Measurements from ENCODE around the gene GPR61. TPM values are rescaled to one million over a fixed set of nuclear protein-coding genes. Genes with fewer than 3 reads are reported as not detected.
A peak's percentile ranks its signal among the peaks of the same experiment; 100 is the strongest.

The GPR61 gene
- polyA plus RNA-seq, 1 donor (not counting 4 experiments of a cell fraction or from before 2014, with no cell fraction given), result not detected

DNA sequence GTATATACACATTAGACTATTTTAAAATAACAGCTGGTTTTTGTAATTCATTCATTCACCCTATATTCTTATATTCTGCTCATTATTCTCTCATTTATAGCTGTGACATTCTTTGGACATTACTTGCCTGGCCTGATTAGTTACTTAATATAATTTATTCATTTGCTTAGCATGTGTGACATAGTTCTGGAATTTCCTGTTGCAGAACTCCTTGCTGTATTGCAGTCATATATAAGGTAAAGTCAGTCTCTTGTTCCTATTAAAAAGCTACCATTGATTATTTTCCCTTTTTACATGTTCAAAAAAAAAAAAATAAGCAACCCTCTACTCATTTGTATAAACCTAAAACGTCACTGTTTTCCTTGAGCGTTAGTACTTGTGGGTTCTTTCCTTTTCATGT lies 55.9 kb downstream of the GPR61 start:
- Histone ChIP-seq H3K79me2 (ENCODE audit: control insufficient read depth, insufficient read depth, low read length) (no peaks in the 10 kb centered on the region), H3K9ac (ENCODE audit: control insufficient read depth, extremely low read depth, insufficient read depth, low read length) (peak overlapping the region; percentile 41), H3K4me3 (ENCODE audit: control insufficient read depth in 2 of 3, extremely low read depth in 1 of 3, insufficient read depth in 2 of 3, low read depth in 1 of 3, low read length in 3 of 3) (no peak overlapping the region), H3K4me2 (ENCODE audit: control insufficient read depth, extremely low read depth, insufficient read depth, low read depth, low read length) (peak overlapping the region; percentile 54), H3K4me1 (ENCODE audit: control insufficient read depth, extremely low read depth, insufficient read depth, low read length) (peaks cover 15% of the 10 kb centered on the region), H4K20me1 (ENCODE audit: control insufficient read depth, extremely low read depth, insufficient read depth, low read length) (no peaks in the 10 kb centered on the region), H3K36me3 (ENCODE audit: control insufficient read depth in 2 of 2, extremely low read depth in 1 of 2, insufficient read depth in 2 of 2, low read length in 2 of 2) (peaks cover 14 to 25% of the 10 kb centered on the region in 2 experiments), H3K27me3 (ENCODE audit: control insufficient read depth, extremely low read depth, insufficient read depth, low read length) (no peaks in the 10 kb centered on the region), H3K9me1 (ENCODE audit: control insufficient read depth, extremely low read depth, insufficient read depth, low read length) (no peaks in the 10 kb centered on the region), H3K27ac (ENCODE audit: control insufficient read depth, insufficient read depth, low read length) (peak overlapping the region; percentile 76), H3K9me3 (ENCODE audit: control insufficient read depth, low read depth, low read length) (no peaks in the 10 kb centered on the region), H2AFZ (ENCODE audit: control insufficient read depth, low read length) (no peak overlapping the region)
- no peak for DNase-seq (ENCODE audit: low read depth, low spot score)
- TF ChIP-seq EZH2 (IDR thresholded peaks at IDR 0.05; ENCODE audit: low read length), result no peak
- TF ChIP-seq, protein P1, sequence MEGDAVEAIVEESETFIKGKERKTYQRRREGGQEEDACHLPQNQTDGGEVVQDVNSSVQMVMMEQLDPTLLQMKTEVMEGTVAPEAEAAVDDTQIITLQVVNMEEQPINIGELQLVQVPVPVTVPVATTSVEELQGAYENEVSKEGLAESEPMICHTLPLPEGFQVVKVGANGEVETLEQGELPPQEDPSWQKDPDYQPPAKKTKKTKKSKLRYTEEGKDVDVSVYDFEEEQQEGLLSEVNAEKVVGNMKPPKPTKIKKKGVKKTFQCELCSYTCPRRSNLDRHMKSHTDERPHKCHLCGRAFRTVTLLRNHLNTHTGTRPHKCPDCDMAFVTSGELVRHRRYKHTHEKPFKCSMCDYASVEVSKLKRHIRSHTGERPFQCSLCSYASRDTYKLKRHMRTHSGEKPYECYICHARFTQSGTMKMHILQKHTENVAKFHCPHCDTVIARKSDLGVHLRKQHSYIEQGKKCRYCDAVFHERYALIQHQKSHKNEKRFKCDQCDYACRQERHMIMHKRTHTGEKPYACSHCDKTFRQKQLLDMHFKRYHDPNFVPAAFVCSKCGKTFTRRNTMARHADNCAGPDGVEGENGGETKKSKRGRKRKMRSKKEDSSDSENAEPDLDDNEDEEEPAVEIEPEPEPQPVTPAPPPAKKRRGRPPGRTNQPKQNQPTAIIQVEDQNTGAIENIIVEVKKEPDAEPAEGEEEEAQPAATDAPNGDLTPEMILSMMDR (optimal IDR thresholded peaks at IDR 0.05 in 1 of 3, IDR thresholded peaks at IDR 0.05 in 1 of 3, conservative IDR thresholded peaks at IDR 0.05 in 1 of 3; ENCODE audit: extremely low read depth in 1 of 3, insufficient read depth in 2 of 3, low read length in 3 of 3), result no peak
- dilution Hi-C loops (cut with MboI; ENCODE audit: extremely low pct_ligation_motif_present, low sequenced_read_pairs), result no loop called here
- FAIRE-seq, result peak; percentile 26

Small RNA genes lying within 50 kb of the gene (small RNA-seq; reads per million reads assigned to genes)
- 0 to 1.5 (median 1.3) reads per million in 3 experiments for gene RNU6V (ENCODE audit: insufficient read length in 3 of 3, low read depth in 3 of 3, low replicate concordance in 1 of 3)

Other genes with a start within 250 kb of the GPR61 start
- 0.68 to 1.1 TPM (median 0.85 TPM) in 3 replicates for gene MYBPHL, start 232.9 kb upstream of the GPR61 start, polyA plus RNA-seq
- gene SORT1, start 142.0 kb upstream of the GPR61 start, polyA plus RNA-seq, result 1.3 to 2.8 TPM (median 1.6 TPM) in 3 replicates
- 111 to 150 TPM (median 131 TPM) in 3 replicates for gene PSMA5, start 113.4 kb upstream of the GPR61 start, polyA plus RNA-seq
- not detected in 3 replicates for gene SYPL2, start 73.3 kb upstream of the GPR61 start, polyA plus RNA-seq
- gene ATXN7L2, start 56.0 kb upstream of the GPR61 start, polyA plus RNA-seq, result 1.2 to 2.0 TPM (median 1.5 TPM) in 3 replicates
- 4.9 to 7.6 TPM (median 5.0 TPM) in 3 replicates for gene CYB561D1, start 45.8 kb upstream of the GPR61 start, polyA plus RNA-seq
- gene AMIGO1, start 30.1 kb upstream of the GPR61 start, polyA plus RNA-seq, result 0.20 to 0.26 TPM (median 0.24 TPM) in 3 replicates
- gene GNAI3, start 8.7 kb downstream of the GPR61 start, polyA plus RNA-seq, result 8.3 to 14.1 TPM (median 10.3 TPM) in 3 replicates
- gene GNAT2, start 79.7 kb downstream of the GPR61 start, polyA plus RNA-seq, result 0.17 to 0.23 TPM in 2 of 3 replicates, not detected in the other
- gene AMPD2, start 80.0 kb downstream of the GPR61 start, polyA plus RNA-seq, result 17.6 to 23.6 TPM (median 21.4 TPM) in 3 replicates
- gene GSTM4, start 116.2 kb downstream of the GPR61 start, polyA plus RNA-seq, result 13.3 to 15.9 TPM (median 14.1 TPM) in 3 replicates
- gene GSTM2, start 128.2 kb downstream of the GPR61 start, polyA plus RNA-seq, result 11.1 to 14.9 TPM (median 14.7 TPM) in 3 replicates
- gene GSTM1, start 147.9 kb downstream of the GPR61 start, polyA plus RNA-seq, result 11.2 to 18.2 TPM (median 13.5 TPM) in 3 replicates
- not detected in 3 replicates for gene GSTM5, start 172.4 kb downstream of the GPR61 start, polyA plus RNA-seq
- 113 to 158 TPM (median 115 TPM) in 3 replicates for gene GSTM3, start 201.2 kb downstream of the GPR61 start, polyA plus RNA-seq
- not detected in 3 replicates for gene EPS8L3, start 224.1 kb downstream of the GPR61 start, polyA plus RNA-seq

Data from keratinocyte (primary cell).